ENCODE data around the gene KRTAP10-5.

KRTAP10-5 gene

DNA sequence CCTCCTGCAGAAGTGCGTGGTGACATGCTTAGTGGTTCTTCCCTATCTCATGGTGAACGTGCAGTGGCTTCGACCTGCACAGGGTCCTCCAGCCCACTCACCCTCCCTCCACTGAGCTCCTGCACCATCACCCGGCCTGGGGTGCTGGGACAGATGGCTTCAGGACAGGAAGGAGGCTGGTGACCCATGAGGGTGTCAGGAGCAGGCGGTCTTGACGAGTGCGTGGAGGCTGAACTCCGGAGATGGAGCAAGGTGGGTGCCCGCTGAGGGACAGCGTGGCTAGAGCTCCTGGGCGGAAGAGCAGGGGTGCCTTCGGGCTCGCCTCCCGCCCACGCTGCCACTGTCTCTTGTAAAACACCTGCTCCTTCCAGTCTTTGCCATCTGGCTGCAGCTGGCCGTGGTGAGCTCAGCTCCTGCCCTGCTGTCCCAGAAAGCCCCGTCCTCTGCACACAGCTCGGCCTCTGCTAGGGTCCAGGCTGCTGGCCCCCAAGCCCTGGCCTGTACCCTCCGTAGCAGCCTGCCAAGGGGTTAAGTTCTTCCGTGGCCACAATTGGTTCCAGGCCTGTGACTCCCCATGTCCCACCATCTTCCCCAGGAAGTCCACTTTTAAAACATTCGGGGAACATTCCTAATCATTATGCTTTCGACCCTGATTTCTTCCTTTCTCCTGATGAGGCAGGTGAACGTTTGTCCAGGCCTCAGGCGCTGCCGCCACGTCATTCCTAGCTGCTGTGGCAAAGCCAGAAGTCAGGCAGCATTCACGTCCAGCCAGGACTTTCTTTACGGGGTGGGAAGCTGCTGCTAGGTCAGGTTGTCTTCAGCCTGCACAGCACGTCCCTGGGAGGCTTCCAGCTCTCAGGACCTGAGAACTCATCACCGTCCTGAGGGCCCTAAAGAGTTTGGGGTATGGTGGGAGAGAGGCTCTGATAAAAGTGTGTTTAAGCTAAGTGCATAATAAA, 48.5 kb downstream of the KRTAP10-5 start:
- no peak for DNase-seq
- Histone ChIP-seq H3K36me3 (replicated peaks) (no peaks in the 10 kb centered on the region), H3K27ac (no peak overlapping the region), H3K27me3 (replicated peaks) (no peaks in the 10 kb centered on the region), H3K4me3 (ENCODE audit: low read depth, low read length) (no peak overlapping the region)
- in situ Hi-C loops (cut with HindIII; ENCODE audit: low pct_ligation_motif_present, low sequenced_read_pairs), result no loop called here
- TF ChIP-seq, protein P1, sequence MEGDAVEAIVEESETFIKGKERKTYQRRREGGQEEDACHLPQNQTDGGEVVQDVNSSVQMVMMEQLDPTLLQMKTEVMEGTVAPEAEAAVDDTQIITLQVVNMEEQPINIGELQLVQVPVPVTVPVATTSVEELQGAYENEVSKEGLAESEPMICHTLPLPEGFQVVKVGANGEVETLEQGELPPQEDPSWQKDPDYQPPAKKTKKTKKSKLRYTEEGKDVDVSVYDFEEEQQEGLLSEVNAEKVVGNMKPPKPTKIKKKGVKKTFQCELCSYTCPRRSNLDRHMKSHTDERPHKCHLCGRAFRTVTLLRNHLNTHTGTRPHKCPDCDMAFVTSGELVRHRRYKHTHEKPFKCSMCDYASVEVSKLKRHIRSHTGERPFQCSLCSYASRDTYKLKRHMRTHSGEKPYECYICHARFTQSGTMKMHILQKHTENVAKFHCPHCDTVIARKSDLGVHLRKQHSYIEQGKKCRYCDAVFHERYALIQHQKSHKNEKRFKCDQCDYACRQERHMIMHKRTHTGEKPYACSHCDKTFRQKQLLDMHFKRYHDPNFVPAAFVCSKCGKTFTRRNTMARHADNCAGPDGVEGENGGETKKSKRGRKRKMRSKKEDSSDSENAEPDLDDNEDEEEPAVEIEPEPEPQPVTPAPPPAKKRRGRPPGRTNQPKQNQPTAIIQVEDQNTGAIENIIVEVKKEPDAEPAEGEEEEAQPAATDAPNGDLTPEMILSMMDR (IDR thresholded peaks at IDR 0.05; ENCODE audit: low read depth, low read length, missing control alignments), result no peak

DNA sequence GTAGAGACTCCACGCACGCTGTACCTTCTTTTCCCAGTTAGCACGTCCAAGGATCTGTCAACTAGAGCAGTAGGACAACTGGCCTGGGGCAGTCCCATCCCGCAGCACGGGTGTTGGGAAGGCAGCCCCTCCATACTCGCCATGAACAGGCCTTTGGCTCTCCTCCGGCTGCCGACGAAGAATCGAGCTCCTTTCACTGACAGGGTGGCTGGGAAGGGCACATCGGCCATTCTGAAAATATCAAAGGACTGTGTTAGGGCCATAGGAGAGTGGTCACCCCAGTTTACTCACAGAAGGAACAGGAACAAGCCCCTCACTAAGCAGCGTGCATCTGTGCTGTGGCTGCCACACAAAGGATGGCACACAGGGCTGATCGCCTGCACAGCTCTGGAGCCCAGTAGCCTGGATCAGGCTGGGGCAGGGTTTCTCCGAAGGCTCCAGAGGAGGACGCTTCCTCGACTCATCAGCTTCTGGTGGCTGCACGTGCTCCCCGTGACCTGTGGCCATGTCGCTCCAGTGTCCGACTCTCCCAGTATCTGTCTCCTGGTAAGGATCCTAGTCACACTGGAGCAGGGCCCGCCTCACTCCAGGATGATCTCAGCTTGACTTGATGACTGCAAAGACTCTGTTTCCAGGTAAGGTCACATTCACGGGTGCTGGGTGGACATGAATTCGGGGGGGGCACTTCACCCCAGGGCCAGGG, 49.4 kb downstream of the KRTAP10-5 start:
- in situ Hi-C loops (cut with HindIII; ENCODE audit: low pct_ligation_motif_present, low sequenced_read_pairs), result no loop called here
- no peak overlapping the region for H3K27ac ChIP-seq
- H3K27me3 ChIP-seq (replicated peaks), result no peaks in the 10 kb centered on the region
- no peak for DNase-seq
- H3K36me3 ChIP-seq (replicated peaks), result no peaks in the 10 kb centered on the region
- no peak overlapping the region for H3K4me3 ChIP-seq (ENCODE audit: low read depth, low read length)
- TF ChIP-seq, protein P1 (IDR thresholded peaks at IDR 0.05; ENCODE audit: low read depth, low read length, missing control alignments), result no peak

DNA sequence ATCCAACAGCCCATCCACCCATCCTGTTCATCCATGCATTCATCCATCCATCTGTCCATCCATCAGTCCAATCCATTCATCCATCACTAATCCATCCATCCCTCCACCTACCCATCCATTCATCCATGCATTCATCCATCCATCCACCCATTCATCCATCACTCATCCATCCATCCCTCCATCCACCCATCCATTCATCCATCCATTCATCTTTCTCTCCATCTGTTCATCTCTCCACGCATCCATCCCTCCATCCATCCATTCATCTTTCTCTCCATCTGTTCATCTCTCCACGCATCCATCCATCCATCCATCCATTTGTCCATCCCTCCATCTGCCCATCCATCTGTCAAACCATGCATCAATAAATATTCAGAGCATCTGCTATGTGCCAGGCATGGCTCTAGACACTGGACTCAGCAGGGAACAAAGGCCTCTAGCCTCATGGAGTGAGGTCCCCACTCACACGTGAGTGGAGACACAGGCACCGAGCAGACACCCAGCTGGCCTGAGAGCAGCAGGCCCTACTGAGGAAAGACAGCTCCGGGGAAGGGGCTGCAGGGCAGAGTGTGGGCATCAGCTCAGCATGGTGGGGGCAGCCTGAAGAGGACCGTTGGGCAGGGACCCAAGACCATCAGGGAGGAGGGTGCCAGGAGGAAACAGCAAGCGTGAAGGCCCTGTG, 50.0 kb downstream of the KRTAP10-5 start:
- in situ Hi-C loops (cut with HindIII; ENCODE audit: low pct_ligation_motif_present, low sequenced_read_pairs), result no loop called here
- no peak overlapping the region for H3K27ac ChIP-seq
- no peaks in the 10 kb centered on the region for H3K36me3 ChIP-seq (replicated peaks)
- no peaks in the 10 kb centered on the region for H3K27me3 ChIP-seq (replicated peaks)
- TF ChIP-seq, protein P1 (IDR thresholded peaks at IDR 0.05; ENCODE audit: low read depth, low read length, missing control alignments), result no peak
- no peak for DNase-seq
- H3K4me3 ChIP-seq (ENCODE audit: low read depth, low read length), result no peak overlapping the region

DNA sequence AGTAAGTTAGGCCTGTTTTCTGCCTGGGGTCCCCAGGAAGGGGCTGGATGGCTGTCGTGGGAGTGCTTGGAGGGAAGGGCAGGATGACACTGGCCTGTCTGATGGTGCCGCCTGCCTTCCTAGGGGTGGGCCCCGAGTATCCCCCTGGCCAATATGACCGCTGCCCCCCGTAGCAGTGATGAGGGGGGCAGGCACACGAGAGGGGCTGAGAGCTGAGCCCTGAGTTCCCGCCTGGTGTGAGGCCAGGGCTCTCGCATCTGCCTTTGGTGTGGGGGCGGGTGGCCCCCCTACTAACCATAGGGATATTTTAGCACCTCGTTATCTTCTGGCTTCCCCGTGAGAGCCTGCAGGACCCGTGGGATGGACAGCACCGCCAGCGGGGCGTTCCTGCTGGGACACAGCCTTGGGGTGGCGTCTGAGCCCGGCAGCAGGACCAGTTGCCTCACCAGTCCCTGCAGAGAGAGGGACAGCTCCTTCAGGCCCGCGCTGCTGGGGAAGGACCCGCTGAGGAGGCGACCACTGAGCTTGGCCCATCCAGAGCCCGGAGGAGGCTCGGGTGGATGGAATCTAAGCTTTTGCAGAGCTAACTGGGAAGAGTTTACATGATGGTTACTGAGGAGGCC, 50.8 kb downstream of the KRTAP10-5 start:
- Histone ChIP-seq H3K4me3 (ENCODE audit: low read depth, low read length) (no peak overlapping the region), H3K27me3 (replicated peaks) (no peaks in the 10 kb centered on the region), H3K27ac (no peak overlapping the region), H3K36me3 (replicated peaks) (no peaks in the 10 kb centered on the region)
- TF ChIP-seq, protein P1 (IDR thresholded peaks at IDR 0.05; ENCODE audit: low read depth, low read length, missing control alignments), result no peak
- DNase-seq, result no peak
- in situ Hi-C loops (cut with HindIII; ENCODE audit: low pct_ligation_motif_present, low sequenced_read_pairs), result no loop called here

Measured in brain microvascular endothelial cell (primary cell).